Gastrocnemius medialis (tissue), 4 donors: Measurements from ENCODE around the gene CYGB.

ENCODE experiments used
- POLR2A ChIP-seq, 2 donors: fragments of 450-650 bp; IDR thresholded peaks; one replicate each; pipeline ENCODE4 v1.6.1; 2017; ENCODE audit warnings: antibody characterized with exemption in 2 of 2, mild to moderate bottlenecking in 2 of 2, moderate library complexity in 2 of 2
- TF ChIP-seq, protein P1 (sequence below), 5 experiments: fragments of 450-650 bp in 3 of 5; fragments of 200-600 bp in 2 of 5; sonication (generic) in 2 of 5; IDR thresholded peaks in 4 of 5; conservative IDR thresholded peaks in 1 of 5; 1 replicate in 4 of 5; 2 replicates in 1 of 5; pipeline ENCODE4 v1.5.1; 2016 to 2019; ENCODE audit warnings: antibody characterized with exemption in 5 of 5, mild to moderate bottlenecking in 3 of 5, moderate library complexity in 3 of 5

DNA sequence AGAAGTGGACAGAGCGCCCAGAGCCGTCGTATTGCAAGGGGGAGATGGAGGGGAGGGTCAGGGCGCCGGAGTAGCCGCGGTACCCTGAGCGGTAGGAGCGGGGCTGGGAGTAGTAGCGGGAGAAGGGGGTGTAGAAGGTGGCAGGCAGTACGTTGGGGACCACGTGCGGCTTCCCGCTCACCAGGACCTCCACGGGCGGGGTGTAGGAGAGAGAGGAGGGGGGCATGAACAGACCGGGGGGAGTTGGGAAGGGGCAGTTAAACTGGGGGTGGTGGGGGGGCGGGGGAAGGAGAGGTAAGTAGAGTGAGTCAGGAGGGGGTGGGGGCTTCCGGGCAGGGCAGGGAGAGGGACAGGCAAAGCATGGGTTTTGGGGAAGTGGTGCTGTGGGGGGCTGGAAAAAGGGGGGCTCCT lies 31.3 kb upstream of the CYGB start:
- no peak for TF ChIP-seq POLR2A (IDR thresholded peaks at IDR 0.05)
- TF ChIP-seq, protein P1, sequence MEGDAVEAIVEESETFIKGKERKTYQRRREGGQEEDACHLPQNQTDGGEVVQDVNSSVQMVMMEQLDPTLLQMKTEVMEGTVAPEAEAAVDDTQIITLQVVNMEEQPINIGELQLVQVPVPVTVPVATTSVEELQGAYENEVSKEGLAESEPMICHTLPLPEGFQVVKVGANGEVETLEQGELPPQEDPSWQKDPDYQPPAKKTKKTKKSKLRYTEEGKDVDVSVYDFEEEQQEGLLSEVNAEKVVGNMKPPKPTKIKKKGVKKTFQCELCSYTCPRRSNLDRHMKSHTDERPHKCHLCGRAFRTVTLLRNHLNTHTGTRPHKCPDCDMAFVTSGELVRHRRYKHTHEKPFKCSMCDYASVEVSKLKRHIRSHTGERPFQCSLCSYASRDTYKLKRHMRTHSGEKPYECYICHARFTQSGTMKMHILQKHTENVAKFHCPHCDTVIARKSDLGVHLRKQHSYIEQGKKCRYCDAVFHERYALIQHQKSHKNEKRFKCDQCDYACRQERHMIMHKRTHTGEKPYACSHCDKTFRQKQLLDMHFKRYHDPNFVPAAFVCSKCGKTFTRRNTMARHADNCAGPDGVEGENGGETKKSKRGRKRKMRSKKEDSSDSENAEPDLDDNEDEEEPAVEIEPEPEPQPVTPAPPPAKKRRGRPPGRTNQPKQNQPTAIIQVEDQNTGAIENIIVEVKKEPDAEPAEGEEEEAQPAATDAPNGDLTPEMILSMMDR (IDR thresholded peaks at IDR 0.05 in 4 of 5, conservative IDR thresholded peaks at IDR 0.05 in 1 of 5): no peak
